HG03139 (cell line): ENCODE results near the gene ZNF688.
A peak's percentile ranks its signal among the peaks of the same experiment; 100 is the strongest.
"Not testable (repeated sequence)": the region's sequence is repeated elsewhere in the genome, so short reads cannot be mapped to it uniquely, and the experiment has no call there.

Experiments
- ATAC-seq: cut with Tn5 transposase; IDR thresholded peaks from one replicate; pipeline ENCODE4 v1.9.1; 2021; ENCODE audit not compliant: unreplicated experiment

Gene ZNF688

GRCh38 chr16:30571445-30572322, at the start of gene ZNF688:
Gene ZNF688 (minus strand): TSS chr16:30571714. CDS start chr16:30571629, 85 bp downstream.
- ATAC-seq: peak; percentile 67

GRCh38 chr16:30620169-30620568, 48.7 kb upstream of the ZNF688 start:
- ATAC-seq: no peak

GRCh38 chr16:30619638-30620037, 48.1 kb upstream of the ZNF688 start:
- ATAC-seq: no peak

DNA sequence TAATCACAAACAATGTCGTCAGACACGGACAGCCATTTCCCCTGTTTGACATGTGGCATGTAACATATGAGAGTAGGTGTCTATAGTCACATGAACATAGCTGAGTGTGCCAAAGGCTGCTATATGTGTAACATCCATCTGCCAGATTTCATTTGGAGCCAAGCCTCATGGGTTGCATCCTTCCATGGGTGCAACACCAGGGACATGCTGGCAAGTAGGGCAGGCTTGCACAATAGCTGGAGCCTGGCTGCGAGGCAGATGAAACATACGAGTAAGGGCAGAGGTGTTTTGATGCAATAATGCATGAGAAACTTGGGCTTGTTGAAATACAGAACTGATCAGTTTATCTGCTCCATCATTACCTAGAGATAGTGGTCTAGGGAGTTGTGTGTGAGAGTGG, 47.7 kb upstream of the ZNF688 start:
- ATAC-seq: no peak

- ATAC-seq: no peak
Observed at GRCh38 chr16:30615358-30616091, 44.0 kb upstream of the ZNF688 start.

DNA sequence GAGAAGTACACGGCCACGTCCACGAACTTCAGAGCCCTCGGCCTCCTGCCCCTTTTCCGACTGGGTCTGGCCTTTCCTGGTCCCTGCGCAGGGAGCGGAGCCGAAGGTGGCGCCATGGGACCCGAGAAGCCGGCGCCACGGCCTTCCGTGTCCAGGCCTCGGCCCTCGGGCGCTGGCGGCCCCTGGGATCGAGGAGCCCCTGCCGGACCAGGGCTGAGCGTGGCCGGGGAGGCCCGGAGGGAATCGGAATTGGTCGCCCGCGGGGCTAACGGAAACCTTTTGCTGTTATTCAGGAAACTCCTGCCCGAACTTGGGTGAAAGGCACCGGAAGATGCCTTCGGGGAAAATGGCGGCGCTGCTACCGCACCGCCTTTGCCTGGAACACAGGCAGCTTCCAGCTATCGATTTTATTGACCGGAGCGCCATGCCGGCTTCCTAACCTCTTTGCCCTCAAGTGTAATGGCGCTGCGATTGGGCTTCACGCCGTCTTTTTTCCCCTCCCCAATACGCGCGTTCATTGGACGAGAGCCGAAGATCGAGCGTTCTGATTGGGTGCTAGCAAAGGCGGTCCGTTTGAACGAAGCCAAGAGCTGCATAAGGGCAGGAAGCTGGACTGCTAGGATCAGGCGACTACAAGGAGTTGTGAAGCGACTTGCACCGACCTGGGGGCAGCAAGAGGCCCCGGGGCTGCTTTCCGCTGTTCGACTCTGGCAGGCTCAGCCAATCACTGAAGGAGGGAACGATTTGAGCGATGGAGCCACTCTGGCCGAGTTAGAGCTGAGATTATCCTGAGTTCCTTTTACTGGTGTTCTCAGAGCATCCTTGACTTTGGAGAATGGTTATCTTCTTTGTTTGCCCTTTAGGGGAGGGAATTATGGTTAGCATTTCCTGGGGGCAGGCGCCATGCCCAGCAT, 38.7 kb upstream of the ZNF688 start, which contains the start of gene ZNF689:
ZNF689 (minus strand) TSS at position 464 of the 914 bp plus-strand sequence; CDS start at position 116, 348 bp downstream.
- ATAC-seq: peak; percentile 77

DNA sequence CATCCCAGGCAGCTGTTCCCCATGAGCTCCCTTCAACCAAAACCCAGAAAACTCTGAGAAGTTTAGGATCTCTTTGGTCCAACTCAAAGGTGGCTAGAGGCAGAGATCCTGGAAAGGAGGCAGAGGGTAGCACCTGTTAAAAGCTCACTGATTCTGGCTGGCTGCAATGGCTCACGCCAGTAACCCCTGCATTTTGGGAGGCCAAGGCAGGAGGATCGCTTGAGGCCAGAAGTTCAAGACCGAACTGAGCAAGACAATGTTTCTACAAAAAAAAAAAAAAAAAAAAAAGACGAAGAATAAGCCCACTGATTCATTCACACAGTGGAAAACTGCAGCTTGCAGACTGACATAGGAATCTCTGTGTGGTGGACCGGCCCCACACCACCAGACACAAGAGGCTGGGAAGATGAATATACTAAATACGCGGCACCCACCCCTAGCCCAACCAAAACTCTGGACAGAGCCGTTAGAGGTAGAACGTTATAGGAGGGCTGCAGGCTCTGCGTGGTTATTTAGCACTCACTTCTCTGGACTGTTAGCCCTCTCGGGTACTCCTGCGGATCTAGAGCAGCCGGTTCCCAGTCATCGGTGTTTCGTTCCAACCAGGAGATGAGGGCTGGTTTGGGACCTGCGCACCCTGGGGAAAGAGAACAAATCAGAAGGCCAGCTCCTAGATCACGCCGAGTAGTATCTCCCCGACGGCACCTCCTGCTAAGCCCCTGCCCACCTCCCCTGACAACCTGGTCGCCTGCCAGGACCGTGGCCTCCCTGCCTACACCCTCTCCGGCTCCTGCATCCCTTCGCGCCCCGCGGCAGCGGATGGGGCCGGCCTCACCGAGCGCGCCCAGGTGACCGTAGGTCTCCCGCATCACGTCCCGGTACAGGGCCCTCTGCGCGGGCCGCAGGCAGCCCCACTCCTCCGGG, 37.8 kb upstream of the ZNF688 start:
- peak; percentile 14 for ATAC-seq

GRCh38 chr16:30606004-30606403, 34.5 kb upstream of the ZNF688 start:
- ATAC-seq: no peak

DNA sequence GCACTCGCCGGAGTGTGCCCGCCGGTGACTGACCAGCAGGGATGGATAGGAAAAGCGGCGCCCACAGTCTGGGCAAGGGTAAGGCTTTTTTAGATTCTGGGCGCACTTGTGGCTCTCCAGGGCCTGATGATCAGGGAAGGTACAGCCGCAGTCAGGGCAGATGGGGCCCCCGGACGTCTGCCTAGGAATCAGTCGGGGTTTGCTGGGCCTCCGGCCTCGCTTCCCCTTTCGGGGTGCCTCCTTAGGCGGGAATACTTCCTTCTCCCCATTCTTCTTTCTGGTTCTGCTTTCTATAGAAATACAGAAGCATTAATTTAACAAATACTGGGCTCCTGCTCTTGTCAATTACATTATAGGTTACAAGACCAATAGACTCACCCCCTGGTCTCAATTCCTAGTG, 33.6 kb upstream of the ZNF688 start:
- ATAC-seq: no peak

DNA sequence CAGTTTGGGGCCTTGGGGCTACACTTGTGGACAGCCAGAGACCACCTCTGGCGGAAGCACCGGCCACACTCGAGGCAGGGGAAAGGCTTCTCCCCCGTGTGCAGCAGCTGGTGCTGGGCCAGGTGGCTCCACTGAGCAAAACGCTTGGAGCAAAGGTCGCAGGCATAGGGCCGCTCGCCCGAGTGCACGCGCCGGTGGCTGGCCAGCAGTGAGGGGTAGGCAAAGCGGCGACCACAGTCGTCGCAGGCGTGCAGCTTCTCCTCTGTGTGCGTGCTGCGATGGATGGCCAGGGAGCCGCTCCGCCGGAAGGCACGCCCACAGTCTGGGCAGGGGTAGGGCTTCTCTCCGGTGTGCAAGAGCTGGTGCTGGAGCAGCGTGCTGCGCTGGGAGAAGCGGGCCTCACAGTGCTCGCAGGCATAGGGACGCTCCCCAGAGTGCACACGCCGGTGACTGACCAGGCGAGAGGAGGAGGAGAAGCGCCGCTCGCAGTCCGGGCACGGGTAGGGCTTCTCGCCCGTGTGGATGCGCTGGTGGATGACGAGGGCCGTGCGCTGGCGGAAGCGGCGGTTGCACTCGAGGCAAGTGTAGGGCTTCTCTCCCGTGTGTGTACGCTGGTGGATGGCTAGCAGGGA, 32.9 kb upstream of the ZNF688 start:
- ATAC-seq: no peak

GRCh38 chr16:30603945-30604315, 32.4 kb upstream of the ZNF688 start:
- ATAC-seq: no peak

GRCh38 chr16:30602616-30603277, 31.2 kb upstream of the ZNF688 start:
- no peak for ATAC-seq

GRCh38 chr16:30601966-30602365, 30.5 kb upstream of the ZNF688 start:
- ATAC-seq: no peak

DNA sequence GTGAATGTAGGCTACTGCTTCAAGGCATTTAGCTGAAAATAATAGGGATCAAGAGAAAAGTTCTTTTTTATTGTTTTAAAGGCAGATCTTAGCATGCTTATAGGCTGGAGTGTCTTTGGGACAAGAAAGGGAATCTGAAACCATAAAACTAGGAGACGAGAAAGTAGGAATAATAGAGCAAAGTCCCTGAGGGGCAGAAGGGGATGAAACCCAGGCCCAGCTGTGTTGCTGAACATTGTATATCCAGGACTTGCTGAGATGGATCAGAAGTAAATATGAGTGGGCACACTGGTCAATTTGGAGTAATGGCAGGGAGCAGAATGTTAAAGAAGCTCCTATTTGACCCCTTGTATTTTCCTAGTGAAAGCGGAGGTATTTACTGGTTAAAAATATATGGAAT, 29.4 kb upstream of the ZNF688 start:
- ATAC-seq: no peak

DNA sequence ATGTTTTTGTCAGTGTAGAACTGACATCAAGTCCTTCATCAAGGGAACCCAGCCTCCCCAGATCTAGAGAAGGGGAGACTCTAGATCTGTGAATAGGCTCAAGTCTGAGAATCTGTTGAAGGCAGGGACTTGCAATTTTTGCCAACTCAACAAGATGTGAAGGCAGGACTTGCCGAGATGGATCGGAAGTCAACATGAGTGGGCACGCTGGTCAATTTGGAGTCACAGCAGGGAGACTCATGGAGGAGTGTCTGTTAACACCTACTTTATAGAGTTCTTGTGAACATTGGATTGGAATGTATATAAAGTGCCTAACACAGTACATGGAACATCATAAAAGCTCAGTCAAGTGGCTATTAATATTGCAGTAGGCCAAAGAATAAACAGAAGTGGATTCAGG, 28.7 kb upstream of the ZNF688 start:
- no peak for ATAC-seq

DNA sequence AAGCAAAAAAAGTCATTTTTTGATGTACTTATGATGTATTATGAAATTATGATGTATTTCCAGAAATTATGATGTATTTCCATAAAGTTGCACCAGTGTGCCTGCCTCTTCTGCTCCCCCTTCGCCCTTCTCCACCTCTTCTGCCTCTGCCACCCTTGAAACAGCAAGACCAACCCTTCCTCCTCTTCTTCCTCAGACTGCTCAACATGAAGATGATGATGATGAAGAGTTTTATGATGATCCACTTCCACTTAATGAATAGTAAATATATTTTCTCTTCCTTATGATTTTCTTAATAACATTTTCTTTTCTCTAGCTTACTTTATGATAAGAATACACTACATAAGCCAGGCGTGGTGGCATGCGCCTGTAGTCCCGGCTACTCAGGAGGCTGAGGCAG, 21.4 kb upstream of the ZNF688 start:
- no peak for ATAC-seq

GRCh38 chr16:30590869-30591268, 19.4 kb upstream of the ZNF688 start:
- ATAC-seq: not testable (repeated sequence)

GRCh38 chr16:30589582-30589981, 18.1 kb upstream of the ZNF688 start:
- not testable (repeated sequence) for ATAC-seq

- ATAC-seq: no peak
Observed at GRCh38 chr16:30588651-30589050, 17.1 kb upstream of the ZNF688 start.
